Activated CD4-positive, CD25-positive, alpha-beta regulatory T cell (primary cell): ENCODE measurements around the gene SMARCD2.
"Not testable (repeated sequence)": the region's sequence is repeated elsewhere in the genome, so short reads cannot be mapped to it uniquely, and the experiment has no call there.

Experiments used
- DNase-seq, 4 experiments: peaks; one replicate each; lab custom pipeline; 2025; lab: John Stamatoyannopoulos, UW

SMARCD2 gene

GRCh38 chr17:63842540-63843386, at the start of gene SMARCD2:
TSS of gene SMARCD2 (minus strand) at chr17:63842685. CDS start at chr17:63842674, 11 bp downstream.
- peak; percentile 98 to 99 (median 99) for DNase-seq

- DNase-seq = not testable (repeated sequence)
Observed at GRCh38 chr17:63889026-63889848, 46.8 kb upstream of the SMARCD2 start.

- DNase-seq = not testable (repeated sequence)
Observed at GRCh38 chr17:63885119-63885518, 42.6 kb upstream of the SMARCD2 start.

- DNase-seq = not testable (repeated sequence)
Observed at GRCh38 chr17:63882626-63883126, 40.2 kb upstream of the SMARCD2 start.

GRCh38 chr17:63881935-63882601, 39.6 kb upstream of the SMARCD2 start, which contains the start of gene GH2:
TSS of gene GH2 (minus strand) at chr17:63881944. CDS start at chr17:63881801, 143 bp downstream.
- DNase-seq = peak; percentile 29 to 39 (median 37)

GRCh38 chr17:63881337-63881736, 38.9 kb upstream of the SMARCD2 start:
- not testable (repeated sequence) for DNase-seq

- no peak for DNase-seq
Observed at GRCh38 chr17:63880706-63881105, 38.2 kb upstream of the SMARCD2 start.

- not testable (repeated sequence) for DNase-seq
Observed at GRCh38 chr17:63878413-63878812, 35.9 kb upstream of the SMARCD2 start.

- DNase-seq = not testable (repeated sequence)
Observed at GRCh38 chr17:63874693-63875092, 32.2 kb upstream of the SMARCD2 start.

GRCh38 chr17:63874061-63874626, 31.7 kb upstream of the SMARCD2 start:
- not testable (repeated sequence) for DNase-seq

- not testable (repeated sequence) for DNase-seq
Observed at GRCh38 chr17:63873577-63873976, 31.1 kb upstream of the SMARCD2 start, which contains the start of gene CSH2. TSS of gene CSH2 (minus strand) at chr17:63873677. CDS start at chr17:63873614, 63 bp downstream.

- DNase-seq = not testable (repeated sequence)
Observed at GRCh38 chr17:63871646-63872365, 29.3 kb upstream of the SMARCD2 start.

GRCh38 chr17:63870292-63870665, 27.8 kb upstream of the SMARCD2 start:
- not testable (repeated sequence) for DNase-seq

GRCh38 chr17:63869491-63870291, 27.2 kb upstream of the SMARCD2 start:
- not testable (repeated sequence) for DNase-seq

- not testable (repeated sequence) for DNase-seq
Observed at GRCh38 chr17:63866625-63867024, 24.1 kb upstream of the SMARCD2 start.

GRCh38 chr17:63859257-63859656, 16.8 kb upstream of the SMARCD2 start:
- no peak for DNase-seq

- DNase-seq = not testable (repeated sequence)
Observed at GRCh38 chr17:63856425-63856824, 13.9 kb upstream of the SMARCD2 start.

- no peak for DNase-seq
Observed at GRCh38 chr17:63855185-63855584, 12.7 kb upstream of the SMARCD2 start.

GRCh38 chr17:63854709-63855108, 12.2 kb upstream of the SMARCD2 start:
- no peak for DNase-seq

- no peak for DNase-seq
Observed at GRCh38 chr17:63853260-63853659, 10.8 kb upstream of the SMARCD2 start.
